GM11168 (cell line): ENCODE results near the gene APEH.

Experiments
- in situ Hi-C: fragments of 300-500 bp; cut with MboI; formaldehyde crosslinking; loops from one replicate; pipeline ENCODE4 v1.12.0; 2022; ENCODE audit warnings: low sequenced_read_pairs; ENCODE audit not compliant: unreplicated experiment

The APEH gene

DNA sequence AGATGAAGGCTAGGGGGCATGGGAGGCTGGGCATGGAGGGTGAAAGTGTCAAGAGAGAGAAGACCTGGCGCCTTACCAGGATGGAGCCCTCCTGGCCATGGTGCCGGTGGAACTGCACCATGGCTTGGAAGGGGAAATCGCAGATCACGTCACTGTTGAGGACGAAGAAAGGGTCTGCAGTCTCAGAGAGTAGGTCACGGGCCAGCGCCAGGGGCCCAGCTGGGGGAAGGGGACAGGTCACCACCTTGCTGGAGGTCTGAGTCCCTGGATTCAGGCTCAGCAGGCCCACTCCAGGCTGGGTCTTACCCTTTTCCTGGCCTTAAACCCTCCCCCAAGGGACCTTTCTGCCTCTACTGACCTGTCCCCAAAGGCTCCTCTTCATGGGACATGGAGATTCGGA is 48.7 kb downstream of the APEH start:
- in situ Hi-C loops: no loop called here

DNA sequence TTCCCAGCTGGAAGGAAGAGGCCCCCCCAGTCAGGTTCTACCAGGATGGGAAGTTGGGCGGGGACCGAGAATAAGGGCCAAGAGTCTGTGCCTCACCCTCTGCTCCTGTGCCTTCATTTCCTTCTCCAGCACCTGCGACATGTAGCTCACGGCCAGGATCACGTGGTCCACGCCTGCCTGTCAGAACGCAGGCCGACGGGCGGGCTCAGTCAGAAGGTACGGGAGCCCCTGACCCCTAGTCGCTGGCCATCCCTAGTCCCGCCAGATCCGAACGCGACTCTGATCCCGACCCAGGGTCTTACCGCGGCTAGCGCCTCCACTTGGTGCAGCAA is 49.1 kb downstream of the APEH start:
- in situ Hi-C loops: no loop called here

DNA sequence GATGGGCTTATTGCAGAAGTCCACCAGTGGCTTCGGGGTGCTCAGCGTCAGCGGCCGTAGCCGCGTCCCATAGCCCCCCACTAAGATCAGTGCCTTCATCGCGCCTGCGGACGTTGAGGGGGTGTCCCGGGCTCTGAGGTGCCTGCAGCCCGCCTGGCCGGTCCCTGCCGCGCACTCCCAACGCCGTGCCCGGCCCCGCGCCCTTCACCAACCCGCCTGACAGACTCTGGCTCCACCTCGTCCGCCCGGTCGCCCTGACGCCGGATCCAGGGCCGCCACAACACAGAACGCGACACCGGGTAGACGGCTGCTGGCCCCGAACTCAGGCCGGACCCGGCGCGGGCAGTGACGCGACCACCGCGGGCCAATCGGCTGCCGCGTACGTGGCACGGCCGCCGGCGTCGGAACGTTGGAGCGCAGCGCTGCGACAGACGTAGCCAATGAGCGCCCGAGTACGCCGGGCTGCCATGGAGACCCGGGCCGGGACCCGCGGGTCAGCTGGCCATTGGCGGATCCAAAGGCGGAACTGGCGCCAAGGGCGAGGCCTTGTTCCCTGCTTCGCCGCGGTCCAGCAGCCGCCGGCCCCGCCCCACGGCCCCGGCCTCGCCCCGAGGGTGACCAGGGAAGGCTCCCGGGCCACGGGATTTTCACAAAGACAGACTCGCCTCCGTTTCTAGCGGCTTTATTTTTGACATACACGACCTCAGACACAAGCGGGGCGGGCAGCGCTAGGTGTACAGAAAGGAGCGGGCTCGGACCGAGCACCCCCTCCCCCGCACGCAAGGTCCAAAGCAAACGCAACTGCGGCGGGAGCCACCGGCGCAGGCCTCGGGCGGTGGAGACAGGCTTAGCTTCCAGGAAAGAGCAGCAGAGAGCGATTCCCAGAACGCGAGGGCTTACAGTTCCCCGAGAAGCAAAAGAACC is 49.7 kb downstream of the APEH start, which contains the start of gene GMPPB:
Gene GMPPB (minus strand): TSS at position 324 of the 924 bp plus-strand sequence. CDS start 225 bp downstream, at position 99.
- in situ Hi-C loops: no loop called here

DNA sequence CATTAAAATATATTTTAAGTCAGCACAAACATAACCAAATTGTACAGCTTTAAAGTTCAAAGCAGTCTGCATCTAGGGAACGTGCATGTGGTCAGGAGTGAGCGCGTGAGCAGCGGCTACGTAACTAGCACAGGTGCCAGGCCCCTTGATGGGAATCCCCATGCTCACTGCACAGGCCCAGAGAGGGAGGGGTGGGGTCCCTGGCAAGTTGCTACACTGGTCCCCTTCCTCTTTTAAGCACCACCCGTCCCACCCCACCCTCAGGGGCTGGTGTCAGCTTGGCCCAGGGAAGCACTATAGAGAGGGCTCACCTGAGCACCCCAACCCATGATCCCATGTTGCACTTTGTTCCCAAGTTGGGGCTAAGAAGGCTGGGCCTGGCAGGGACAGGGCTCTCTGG is 50.4 kb downstream of the APEH start:
- in situ Hi-C loops: no loop called here

DNA sequence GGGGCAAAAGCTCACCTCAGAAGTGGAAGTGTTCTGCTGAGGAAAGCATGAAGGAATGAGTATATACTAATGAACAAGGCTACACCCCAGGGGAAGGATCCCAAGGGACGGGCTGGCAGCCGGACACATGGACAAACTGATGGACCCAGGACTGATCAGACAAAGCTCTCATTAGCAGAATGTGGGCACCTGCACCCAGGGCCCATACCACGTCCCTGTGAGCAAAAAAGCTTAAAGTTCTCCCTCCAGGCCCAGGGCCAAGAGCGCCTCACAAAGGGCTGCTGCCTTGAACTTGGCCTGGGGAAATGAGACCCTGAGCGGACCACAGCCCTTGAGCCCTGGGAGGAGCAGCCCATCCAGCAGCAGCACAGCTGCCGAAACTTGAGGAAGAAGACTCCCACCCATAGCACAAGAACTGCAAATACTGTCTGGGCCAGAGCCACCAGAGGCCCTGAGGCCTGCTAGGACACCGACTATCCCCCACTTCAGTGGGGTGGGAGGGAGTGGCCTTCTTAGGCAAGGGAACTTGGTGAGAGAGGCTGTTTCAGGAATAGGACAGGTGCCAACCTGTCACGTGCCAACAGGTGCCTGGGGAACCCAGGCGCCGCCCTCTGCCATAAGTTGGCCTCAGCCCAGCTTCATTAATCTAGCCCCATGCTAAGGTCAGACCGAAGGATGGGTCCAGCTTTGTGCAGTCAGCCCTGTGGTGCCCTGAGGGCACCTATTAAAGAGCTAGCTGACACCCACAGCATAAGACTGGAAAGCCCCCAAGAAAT is 51.9 kb downstream of the APEH start:
- in situ Hi-C loops: no loop called here

DNA sequence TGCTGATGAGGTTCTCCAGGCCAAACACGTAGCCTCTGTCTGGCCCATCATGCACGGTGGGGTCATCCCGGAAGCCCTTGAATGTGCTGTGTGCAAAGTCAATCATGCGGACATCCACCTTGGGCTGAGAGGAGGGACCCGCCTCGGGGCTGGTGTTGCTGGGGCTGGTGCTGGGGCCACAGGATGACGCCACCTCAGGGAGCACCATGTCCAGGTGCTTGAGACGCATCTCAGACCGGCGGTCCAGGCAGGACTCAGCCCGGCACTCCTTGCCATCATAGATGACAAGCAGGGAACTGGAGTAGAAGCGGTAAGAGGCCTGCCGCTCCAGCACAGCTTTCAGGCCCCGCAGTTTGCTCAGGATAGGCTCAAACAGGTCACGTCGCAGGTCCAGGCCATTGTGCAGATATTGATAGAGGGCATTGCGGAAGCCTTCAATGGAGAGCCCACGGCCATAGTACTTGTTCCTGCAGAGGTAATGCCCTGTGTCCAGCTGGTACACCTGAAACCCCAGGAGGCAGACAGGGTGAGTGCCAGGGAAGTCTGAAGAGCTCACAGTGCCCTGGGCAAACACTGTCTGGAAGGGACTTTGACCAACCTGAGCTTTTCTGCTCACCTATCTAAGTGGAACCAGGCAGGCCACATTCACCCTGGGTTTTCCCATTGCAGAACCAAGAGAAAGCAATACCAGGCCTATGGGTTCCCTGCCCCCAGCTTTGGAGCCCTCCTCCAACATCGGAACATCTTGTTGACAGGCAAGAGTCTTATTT is 53.2 kb downstream of the APEH start:
- in situ Hi-C loops: no loop called here

DNA sequence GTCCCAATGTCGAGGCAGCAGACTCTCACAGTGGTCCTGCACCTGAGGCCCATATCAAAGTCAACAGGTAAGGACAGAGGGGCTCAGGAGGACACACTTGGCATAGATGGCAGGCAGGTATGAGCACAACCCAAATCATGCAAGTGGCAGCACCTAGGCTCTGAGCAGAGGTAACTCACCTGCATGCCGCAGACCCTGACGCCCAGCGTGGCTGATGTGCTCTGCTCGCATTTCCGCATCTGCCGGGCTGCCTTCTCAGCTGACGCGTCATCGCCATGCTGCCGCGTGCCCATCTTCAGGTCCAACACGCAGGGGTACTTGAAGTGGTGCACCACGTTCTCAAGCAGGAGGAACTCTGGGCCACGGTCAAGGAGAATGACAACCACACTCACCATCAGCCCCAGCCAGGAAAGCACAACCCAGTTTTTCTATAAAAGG is 53.8 kb downstream of the APEH start:
- in situ Hi-C loops: no loop called here

DNA sequence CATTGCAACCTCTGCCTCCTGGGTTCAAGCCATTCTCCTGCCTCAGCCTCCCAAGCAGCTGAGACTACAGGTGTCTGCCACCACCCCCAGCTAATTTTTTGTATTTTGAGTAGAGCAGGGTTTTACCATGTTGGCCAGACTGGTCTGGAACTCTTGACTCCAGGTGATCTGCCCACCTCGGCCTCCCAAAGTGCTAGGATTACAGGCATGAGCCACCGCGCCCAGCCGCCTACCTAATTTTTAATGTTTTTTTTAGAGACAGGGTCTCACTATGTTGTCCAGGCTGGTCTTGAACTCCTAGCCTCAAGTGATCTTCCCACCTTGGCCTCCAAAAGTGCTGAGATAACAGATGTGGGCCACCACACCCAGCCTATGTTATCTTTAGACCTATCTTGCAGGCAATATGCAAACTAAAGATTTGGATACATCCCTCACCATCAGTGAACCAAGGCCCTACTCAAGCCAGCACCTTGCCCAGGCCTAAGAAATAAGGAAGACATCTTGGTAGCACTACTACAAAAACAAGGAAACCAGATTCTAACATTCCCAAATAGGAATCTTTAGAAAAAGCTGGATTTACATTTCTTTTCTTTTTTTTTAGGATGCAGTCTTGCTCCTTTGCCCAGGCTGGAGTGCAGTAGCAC is 55.9 kb downstream of the APEH start:
- in situ Hi-C loops: no loop called here

DNA sequence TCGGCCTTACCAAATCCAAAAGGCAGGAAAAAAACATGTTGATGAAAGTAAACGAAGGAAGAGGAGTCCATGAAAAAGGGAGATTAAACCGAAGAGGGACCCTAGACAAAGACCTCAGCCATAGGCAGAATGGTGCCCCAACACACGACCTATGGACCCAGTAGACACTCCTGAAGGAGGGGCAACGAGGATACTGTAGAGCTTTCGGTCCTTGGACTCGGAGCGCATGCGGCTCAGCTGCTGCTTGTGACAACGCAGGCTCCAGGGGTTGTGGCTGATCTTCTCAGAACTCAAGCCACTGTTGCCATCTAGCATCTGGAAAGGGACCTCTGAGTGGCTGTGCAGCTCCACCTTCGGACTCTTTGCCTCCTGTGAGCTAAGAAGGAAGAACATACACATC is 58.4 kb downstream of the APEH start:
- in situ Hi-C loops: no loop called here

DNA sequence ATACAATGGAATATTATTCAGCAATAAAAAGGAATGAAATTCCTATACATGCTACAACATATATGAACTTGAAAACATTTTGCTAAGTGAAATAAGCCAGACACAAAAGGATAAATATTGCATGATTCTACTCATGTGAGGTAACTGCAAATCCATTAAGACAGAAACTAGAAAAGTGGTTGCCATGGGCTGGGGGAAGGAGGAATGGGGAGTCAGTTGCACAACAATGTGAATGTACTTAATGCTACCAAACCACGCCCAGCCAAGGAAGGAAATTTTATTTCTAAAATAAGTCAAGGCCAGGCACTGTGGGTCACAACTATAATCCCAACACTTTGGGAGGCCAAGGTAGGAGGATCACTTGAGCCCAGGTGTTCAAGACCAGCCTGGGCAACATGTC is 59.4 kb downstream of the APEH start:
- in situ Hi-C loops: no loop called here
